DMS53 treated with DMSO at 0.1 percent for 48 hours (cell line): Measurements from ENCODE around the gene HS2ST1.
"Not testable (repeated sequence)": the region's sequence is repeated elsewhere in the genome, so short reads cannot be mapped to it uniquely, and the experiment has no call there.

Source experiments
- DNase-seq: peaks from one replicate; lab custom pipeline; 2025; ENCODE audit not compliant: unreplicated experiment; lab: John Stamatoyannopoulos, UW

Gene HS2ST1

DNA sequence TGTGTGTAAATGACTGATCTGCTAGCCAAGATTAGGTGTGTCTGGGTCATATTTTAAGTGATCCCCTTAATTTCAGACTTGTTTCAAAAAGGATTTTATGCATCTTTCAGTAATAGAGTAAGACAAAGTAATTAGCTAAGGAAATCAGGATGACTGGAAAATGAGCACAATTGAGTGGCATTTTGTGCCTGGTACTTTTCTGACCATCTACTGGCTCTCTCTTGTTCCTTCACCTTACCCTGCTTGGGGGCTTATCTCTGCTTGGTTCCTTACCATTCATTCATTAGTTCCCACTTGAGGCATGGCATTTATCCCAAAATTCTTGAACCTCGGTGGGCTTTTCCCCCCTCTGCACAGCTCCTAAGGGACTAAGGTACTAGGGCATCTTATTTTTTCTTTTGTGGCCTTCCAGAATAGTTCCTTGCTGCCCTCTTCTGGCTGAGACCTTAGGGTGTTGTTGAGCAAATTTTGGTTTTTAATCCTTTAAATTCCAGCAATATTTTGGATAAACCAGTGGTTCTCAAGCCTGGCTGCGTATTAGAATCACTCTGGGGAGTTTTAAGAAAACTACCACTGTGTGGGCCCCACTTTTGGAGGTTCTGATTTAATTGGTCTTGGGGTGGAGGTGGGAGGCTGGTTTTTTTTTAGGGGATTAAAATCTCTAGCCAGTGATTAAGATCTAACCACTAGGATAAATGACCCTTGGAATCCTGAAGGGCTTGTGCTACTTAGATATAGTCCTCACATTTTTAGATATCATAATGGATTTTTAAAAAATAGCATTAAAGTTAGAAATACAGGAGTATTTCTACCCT lies 50.8 kb downstream of the HS2ST1 start:
- peak; percentile 18 for DNase-seq

DNA sequence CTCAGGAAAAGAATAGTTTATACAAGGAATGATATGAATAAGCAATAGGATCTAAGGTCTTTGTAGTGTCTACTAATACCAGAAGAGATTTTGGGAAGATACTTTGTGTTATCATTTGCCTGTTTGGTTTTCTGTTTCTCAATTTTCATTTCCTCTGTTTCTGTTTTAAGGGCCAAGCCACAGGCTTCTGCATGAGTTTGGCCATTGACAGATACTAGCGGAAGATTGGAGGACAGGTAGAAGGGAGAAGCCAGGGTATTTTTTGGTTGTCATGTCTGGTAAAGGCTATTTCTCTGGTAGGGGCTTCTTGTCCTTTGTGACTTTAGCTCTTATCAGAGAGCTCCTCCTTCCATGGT lies 51.4 kb downstream of the HS2ST1 start:
- no peak for DNase-seq

DNA sequence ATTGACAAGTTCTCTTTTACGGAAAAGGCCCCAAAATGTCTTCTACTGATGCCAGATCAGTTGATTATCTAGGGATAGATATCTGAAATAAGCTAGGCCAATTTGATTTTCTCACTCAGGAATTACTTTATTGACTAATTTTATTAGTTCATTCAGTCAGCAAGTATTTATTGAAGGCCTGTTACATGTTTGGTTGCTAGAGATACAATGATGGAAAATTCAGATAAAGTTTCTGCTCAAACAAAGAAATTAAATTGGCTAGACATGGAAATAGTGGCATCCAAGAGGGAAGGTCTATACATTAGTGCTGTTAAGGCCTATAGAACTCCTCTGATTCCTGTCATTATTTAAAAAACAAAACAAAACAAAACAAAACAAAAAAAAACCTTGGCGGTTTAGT lies 56.5 kb downstream of the HS2ST1 start:
- no peak for DNase-seq

DNA sequence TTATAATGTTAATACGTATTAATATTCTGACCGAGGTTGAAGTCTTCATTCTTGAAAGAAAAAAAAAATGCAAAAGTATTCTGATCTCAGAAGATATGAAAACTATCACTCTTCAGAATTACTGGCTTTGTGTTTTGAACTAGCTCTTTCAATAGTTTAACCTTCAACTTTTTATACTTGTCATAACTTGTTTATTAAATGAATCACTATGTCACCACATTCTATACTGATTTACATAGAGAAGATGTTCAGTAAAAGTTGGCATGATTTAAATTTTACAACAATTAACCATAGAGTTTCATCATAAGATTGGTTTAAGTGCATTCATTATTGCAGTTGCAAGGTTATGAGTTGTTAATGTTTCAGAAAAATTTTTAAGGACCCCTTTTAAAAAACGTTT lies 57.3 kb downstream of the HS2ST1 start:
- no peak for DNase-seq

DNA sequence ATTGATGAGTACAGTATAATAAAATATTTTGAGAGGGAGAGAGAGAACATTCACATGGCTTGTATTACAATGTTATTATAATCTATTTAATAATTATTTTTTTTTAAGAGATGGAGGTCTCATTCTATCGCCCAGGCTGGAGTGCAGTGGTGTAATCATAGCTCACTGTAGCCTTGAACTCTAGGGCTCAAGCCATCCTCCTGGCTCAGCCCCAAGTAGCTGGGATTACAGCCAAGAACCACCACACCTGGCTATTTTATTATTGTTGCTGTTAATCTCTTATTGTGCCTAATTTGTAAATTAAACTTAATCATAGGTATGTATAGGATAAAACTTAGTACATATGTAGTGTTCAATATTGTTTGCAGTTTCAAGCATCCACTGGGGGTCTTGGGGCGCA lies 57.8 kb downstream of the HS2ST1 start:
- DNase-seq: no peak

DNA sequence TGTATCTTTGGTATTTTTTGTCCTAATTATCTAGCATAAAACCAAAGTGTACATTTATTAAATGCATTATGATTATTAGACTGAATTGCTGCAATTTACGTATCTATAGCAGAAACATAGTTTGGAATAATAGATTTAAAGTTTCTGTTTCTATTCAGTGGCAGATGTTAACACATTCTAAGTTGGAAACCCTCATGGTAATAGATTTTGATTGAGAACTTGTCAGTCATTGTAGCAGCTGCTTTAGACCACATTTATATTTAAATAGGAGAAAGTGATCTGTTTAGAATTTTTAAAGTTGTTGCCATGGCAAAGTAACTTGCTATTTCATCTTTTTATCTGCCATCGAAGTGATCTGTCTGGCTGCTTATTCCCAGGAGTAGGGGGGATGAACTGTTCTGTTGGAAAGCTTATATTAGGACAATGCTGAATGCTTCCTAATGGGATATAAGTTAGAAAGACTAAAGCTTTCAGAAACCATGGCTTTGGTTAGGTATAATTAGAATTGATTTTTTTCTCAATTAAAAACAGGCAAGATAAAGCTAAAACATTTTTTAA lies 61.6 kb downstream of the HS2ST1 start:
- no peak for DNase-seq

DNA sequence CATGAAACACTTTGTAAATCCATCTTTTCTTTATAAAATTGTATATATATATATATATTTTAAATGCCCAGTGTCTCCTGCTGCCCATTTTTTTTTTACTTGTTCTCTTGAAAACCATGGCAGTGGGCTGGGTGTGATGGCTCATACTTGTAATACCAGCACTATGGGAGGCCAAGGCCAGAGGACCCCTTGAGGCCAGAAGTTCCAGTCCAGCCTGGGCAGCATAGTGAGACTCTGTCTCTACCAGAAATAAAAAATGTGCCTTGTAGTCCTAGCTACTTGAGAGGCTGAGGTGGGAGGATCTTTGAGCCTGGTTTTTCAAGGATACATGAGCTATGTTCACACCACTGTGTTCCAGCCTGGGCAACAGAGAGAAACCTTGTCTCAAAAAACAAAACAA lies 62.2 kb downstream of the HS2ST1 start:
- no peak for DNase-seq

DNA sequence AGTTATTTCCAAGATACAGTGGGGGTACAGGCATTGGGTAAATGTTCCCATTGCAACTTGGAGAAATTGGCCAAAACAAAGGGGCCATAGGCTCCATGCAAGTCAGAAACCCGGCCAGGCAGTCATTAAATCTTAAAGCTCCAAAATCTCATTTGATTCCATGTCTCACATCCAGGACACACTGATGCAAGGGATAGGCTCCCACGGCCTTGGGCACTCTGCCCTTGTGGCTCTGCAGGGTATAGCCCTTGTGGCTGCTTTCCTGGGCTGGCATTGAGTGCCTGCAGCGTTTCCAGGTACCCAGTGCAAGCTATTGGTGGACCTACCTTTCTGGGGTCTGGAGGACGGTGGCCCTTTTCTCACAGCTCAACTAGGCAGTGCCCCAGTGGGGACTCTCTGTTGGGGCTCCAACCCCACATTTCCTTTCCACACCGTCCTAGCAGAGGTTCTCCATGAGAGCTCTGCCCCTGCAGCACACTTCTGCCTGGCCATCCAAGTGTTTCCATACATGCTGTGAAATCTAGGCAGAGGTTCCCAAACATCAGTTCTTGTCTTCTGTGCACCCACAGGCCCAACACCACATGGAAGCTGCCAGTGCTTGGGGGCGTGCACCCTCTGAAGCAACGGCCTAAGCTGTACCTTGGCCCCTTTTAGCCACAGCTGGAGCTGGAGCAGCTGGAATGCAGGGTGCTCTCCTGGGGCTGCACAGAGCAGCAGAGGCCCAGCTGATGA lies 67.2 kb downstream of the HS2ST1 start:
- DNase-seq: no peak

DNA sequence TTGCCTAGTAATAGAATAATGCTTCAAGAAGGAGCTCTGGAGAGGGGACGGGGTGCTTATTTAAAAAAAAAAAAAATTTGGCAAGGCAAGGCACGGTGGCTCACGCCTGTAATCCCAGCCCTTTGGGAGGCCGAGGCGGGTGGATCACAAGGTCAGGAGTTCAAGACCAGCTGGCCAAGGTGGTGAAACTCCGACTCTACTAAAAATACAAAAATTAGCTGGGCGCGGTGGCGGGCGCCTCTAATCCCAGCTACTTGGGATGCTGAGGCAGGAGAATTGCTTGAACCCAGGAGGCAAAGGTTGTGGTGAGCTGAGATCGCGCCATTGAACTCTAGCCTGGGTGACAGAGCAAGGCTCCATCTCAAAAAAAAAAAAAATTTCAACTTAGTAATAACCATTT lies 69.2 kb downstream of the HS2ST1 start:
- not testable (repeated sequence) for DNase-seq

DNA sequence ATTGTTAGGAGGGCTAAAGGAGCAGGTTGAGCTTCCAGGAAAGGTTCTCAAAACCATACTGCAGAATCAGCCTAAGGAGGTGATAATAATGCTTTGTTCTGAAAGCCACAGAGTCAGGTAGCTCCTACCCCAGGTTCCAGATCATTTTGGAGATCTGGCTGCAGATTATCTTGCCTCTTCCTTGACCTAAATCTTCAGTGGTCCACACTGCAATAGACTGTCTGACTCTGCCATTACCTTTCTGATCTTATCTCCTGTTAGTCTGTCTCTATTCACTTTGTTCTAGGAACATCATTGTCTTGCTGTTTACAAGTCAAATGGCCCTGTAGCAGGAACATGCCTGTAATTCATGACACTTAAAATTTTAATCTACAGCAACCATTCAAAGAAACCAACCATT lies 73.0 kb downstream of the HS2ST1 start:
- DNase-seq: no peak

DNA sequence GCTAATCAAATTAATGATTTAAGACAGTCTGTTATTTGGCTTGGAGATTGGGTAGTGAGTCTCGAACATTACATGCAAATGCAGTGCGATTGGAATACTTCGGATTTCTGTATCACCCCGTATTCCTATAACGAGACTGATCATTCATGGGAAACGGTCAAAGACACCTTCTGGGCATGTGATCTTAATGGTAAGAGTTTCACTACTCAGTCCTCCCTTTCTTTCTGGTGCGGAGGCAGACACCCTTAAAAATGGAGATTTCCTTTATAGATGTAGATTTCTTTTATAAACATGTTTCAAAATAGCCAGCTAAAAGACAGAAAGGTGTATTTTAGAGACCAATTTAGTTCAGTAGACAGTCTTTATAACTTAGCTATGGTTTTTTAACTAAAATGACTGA lies 74.4 kb downstream of the HS2ST1 start:
- DNase-seq: no peak

DNA sequence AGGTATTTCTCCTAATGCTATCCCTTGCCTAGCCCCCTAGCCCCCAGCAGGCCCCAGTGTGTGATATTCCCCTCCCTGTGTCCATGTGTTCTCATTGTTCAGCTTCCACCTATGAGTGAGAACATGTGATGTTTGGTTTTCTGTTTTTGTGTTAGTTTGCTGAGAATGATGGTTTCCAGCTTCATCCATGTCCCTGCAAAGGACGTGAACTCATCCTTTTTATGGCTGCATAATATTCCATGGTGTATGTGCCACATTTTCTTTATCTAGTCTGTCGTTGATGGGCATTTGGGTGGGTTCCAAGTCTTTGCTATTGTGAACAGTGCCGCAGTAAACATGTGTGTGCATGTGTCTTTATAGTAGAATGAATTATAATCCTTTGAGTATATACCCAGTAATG lies 75.3 kb downstream of the HS2ST1 start:
- DNase-seq: not testable (repeated sequence)

DNA sequence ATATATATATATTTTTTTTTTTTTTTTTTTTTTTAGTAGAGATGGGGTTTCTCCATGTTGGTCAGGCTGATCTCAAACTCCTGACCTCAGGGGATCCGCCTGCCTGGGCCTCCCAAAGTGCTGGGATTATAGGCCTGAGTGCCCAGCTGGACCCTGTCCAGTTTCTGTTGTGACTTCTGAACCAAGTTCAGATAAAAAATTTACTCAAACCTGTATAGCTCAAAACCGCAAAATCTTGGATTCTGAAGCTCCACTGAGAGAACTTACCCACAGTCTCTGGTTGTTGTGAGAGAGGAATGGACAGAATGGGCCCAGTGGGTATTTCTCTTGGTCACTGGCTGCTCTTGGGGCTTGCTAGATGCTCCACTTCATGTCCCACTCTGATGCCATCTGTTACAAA lies 76.4 kb downstream of the HS2ST1 start:
- no peak for DNase-seq

DNA sequence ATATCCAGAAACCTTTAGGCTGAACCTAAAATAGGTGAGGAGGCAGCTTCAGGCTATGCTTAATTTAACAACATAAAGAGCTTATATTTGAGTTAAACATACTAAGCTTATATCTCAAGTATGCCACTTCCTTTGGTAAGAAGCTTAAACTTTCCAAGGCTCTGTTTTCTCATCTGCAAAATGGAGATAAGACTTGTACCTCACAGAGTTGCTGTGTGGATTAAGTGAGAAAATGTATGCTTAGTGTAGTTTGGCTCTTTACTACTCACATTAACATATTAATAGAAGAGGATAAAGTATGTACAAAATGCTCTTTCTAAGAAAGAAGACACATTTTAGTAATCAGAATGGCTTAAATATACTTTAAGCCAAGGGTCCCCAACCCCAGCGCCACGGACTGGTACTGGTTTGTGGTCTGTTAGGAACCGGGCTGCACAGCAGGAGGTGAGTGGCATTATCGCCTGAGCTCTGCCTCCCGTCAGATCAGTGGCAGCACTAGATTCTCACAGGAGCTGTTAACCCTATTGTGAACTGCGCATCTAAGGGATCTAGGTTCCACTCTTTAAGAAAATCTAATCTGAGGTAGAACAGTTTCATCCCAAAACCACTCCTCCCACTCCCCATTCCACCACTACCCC lies 77.2 kb downstream of the HS2ST1 start:
- no peak for DNase-seq

DNA sequence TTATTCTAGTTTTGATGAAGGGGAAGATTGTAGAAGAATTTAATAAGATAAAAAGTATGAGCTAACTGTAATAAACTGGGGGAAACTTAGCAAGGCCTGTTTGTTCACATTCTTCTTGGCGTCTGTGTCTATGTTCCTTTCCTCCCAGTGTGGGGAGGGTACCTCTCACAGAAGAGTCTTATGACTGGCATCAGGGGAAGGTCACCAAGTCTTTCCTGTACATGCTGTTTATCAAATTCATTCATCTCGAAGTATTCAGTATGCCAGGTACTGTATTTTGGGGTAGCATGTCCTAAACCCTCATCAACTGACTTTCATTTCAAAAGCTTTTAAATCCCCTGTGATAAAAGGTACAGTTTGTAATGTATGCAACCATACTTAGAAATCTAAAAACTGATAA lies 78.4 kb downstream of the HS2ST1 start:
- DNase-seq: peak; percentile 14

DNA sequence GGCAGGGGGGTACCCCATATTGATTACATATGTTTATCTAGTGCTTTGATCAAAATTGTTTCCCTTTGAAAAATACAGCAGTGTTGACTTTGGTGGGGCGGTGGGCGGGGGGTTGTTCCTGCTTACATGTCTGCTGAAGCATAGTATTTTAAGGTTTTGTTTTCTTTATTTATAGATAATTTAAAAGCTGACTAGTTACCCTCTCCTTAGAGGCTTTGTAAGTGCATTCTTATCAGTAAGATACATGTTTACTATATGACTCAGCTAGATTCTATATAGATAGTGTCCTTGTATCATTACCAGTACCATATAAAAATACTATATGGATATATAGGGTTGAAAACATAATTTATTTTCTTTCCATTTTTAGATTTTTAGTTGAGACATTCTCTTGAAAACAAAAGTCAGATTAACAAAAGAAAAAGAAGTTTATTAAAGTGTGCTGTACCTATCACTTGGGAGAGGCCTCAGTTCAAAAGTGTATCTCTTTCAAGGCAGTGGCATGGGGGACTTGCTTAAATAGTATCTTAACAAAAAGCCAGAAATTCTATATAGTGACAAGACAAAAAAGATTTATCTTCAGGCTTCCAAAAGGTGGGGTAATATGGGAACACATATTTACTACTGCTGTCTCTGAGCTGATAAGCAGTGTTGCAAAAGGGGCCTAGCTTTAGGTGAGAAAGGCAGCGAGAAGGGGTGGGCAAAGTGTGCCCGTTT lies 79.0 kb downstream of the HS2ST1 start:
- peak; percentile 72 for DNase-seq

DNA sequence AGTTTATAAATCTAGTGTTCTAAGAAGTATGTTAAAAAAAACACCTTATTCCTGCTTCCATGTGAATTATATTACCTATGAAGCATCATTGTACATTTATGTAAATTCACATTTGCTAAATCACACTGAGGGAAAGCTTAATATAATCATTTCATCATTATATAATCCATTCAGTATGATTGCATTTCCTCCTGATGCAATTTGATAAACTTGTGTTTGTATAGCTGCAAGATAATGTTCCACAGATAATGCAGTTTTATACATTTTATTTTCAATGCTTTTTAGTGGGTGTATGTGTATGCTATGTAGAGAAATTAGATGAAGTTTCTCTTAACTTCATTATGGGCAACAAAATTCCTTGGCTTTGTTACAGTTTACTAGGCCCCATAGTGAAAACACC lies 79.6 kb downstream of the HS2ST1 start:
- DNase-seq: no peak

DNA sequence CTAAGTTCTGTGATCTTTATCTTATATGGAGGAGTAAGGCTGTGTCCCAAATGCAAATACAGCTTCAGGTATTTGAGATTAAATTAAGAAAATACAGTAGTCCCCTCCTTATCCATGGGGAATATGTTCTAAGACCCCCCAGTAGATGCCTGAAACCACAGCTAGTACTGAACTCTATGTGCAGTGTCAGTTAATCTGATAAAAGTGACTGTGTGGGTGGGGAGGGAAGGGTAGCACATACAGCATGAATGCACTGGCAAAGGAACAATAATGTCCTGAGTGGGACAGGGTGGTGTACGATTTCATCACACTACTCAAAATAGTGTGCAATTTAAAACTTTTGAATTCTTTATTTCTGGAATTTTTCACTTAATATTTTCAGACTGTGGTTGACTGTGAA lies 83.1 kb downstream of the HS2ST1 start:
- no peak for DNase-seq

DNA sequence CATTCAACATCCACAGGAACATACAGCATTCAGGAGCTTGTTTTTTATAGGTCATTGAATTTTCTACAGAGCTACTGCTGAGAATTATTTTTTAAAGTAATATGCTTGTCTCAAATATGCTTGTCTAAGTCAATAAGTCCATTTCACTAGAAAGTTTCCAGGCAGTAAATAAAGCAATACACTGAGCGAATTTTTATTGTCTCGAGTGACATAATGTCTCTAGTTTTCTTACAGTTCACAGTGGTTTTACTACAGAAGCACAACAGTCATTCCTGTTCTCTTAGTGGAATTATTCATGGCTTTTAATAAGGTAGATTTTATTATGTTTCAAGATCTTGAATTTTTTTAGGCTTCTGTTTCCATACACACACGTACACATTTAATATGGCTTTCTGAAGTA lies 83.8 kb downstream of the HS2ST1 start:
- no peak for DNase-seq

DNA sequence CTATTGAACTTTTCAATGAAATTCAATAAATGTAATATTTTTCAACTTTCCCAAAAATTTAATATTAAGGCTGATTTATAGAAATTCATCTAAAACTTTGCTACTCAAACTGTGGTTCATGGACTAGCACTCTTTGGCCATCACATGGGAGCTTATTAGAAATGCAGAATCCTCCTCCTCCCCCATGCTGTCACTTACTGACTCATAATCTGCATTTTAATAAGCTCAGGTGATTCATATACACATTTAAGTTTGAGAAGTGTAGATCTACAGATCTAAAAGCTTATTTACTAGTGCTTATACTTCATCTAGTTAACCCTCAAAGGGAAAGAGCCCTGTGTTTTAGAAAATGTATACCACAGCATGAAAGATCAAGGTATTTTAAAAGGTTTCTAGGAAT lies 84.3 kb downstream of the HS2ST1 start:
- DNase-seq: no peak

DNA sequence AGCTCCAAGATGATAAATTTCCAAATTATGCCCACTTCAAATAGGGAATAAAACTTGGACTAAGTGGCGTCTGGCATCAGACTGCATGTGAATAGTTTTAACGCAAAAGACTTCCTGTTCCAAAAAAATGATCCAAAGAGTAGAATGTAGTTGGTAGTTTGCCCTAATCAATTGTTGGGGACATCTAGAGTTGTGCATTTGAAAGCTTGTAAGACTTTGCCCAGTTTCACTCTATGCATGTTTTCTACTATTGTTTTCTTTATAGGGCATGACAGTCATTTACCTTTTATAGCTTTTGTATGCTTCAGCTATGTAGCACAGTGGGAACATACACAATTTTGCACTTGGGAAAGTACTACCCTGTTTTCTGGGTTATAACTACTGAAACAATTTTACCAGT lies 86.0 kb downstream of the HS2ST1 start:
- DNase-seq: no peak
